Stimulated activated naive CD4-positive, alpha-beta T cell treated with Interleukin-2 at 50 U/mL for 16 hours (primary cell): ENCODE data around the gene RSBN1.
"Not testable (repeated sequence)": the region's sequence is repeated elsewhere in the genome, so short reads cannot be mapped to it uniquely, and the experiment has no call there.

ENCODE experiments used
- DNase-seq: peaks from one replicate; lab custom pipeline; 2025; lab: John Stamatoyannopoulos, UW

The RSBN1 gene

GRCh38 chr1:113811888-113812660 lies at the start of gene RSBN1:
Gene RSBN1 (minus strand): TSS chr1:113812476. CDS start chr1:113812412, 64 bp downstream.
- DNase-seq: peak; percentile 99

DNA sequence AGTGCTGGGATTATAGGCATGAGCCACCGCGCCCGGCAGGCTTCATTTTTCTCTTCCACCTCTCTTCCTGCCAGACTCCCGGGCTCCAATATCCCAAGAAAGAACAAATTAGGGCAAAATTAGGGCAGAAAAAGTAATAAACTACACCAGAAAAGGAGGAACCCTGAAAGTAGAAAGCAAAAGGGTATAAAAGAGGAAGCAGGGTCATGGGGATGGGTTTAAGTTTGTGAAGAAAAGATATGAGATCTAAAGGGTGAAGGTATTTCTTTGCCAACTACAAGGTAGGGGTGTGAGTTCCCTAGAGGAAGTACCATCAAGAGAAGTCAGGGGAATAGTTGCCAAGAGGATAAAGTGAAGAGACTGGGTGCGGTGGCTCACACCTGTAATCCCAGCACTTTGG lies 49.4 kb upstream of the RSBN1 start:
- DNase-seq: no peak

DNA sequence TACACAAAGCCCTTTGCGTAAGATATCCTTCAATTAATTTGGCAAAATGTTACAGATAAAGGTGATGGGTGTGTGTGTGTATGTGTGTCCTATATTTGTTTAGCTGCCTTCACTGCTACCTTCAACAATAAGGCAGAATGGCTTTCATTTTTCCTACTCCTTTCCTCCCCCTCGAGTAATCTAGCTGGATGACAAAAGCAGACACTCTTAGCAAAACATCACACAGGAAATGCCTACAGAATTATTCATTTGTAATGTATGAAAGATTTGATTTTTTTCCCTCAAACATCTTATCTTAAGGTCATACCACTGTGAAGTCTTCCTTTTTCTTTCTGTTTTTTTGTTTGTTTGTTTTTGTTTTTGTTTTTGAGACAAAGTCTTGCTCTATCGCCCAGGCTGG lies 48.6 kb upstream of the RSBN1 start:
- no peak for DNase-seq

DNA sequence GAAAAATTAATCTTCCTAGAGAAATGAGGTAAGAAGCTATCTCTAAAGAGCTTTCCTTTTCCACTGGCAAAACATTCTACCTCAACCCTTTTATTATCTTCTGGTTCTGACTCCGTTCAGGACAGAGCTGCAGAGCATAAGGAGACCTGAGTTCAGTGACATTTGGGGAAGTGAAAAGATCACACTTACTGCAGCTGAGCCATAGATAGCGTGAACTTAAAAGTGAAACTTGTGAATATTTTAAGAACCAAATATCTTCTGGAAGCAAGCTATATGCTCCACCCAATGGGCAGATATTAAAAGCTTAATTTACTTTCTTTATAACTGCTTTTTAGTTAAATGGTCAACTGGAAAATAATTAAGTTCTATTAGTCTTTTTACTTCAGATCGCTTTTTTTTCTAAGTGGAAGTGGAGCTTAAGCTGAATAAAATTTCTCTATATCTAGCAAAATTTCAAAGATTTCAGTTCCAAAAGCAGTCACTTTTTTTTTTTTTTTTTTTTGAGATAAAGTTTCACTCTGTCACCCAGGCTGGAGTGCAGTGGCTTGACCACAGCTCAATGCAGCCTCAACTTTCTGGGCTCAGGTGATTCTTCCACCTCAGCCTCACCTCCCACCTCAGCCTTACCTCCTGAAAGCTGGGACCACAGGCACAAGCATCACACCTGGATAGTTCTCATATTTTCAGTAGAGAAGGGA lies 47.4 kb upstream of the RSBN1 start:
- no peak for DNase-seq

- no peak for DNase-seq
These were observed 46.7 kb upstream of the RSBN1 start for GRCh38 chr1:113858982-113859381.

DNA sequence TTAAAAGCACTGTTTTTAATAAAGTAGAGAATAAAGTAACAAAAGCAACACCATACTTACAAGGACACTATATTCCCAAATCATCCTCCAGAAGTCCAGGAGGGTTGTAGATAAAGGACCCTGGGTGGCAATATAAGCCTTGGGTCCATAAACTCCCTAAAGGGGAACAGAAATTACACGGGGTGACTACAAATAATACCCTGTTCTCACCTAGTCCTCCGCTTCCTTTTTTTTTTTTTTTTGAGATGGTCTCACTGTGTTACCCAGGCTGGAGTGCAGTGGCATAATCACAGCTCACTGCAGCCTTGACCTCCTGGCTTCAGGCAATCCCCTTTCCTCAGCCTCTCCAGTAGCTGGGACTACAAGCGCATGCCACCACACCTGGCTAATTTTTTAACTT lies 46.1 kb upstream of the RSBN1 start:
- no peak for DNase-seq

DNA sequence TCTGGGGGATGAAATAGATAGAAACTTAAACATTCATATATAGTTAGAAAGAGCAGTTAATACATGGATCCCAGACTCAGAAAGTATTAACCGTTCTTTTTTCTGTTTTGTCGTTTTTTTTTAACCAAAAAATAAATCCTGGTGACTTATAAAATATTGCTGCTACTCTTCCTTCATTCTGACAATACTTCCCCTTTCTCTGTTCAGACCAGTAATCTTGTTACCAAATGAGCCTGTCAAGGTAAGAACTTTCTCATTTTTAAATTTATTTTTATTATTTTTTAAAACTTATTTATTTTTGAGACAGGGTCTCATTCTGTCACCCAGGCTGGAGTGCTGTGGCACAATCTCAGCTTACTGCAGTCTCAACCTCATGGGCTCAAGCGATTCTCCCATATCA lies 45.5 kb upstream of the RSBN1 start:
- DNase-seq: no peak

- DNase-seq: no peak
These were observed 44.1 kb upstream of the RSBN1 start for GRCh38 chr1:113856401-113856790.

DNA sequence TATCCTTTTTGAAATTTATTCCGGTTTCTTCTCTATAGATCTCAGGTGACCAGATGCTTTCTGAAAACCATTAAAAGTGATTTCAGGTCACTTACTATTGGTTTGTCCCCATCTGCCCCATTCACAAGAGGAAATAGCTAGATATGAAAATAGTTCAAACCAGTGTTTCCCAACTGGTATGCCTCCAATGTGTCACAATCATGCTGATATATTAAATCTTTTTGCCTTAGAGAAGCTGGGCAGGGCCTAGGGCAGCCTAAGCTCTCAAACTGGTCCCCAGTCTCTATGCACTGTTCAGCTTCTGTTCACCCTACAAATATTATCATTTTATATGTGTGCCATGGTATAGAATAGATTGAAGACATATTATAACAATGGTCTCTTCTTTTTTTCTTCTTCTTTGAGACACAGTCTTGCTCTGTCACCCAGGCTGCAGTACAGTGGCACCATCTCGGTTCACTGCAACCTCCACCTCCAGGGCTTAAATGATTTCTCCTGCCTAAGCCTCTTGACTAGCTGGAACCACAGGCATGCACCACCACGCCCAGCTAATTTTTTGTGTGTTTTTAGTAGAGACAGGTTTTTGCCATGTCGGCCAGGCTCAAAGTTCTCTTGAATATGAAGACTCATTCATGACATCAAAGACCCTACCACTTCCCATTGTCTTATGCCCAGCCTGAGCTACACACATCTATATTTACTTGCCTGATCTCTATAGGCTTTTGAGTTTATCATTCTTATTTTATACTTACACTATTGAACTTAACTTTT lies 43.5 kb upstream of the RSBN1 start:
- no peak for DNase-seq

- no peak for DNase-seq
These were observed 42.0 kb upstream of the RSBN1 start for GRCh38 chr1:113854234-113854633.

GRCh38 chr1:113852694-113853093 lies 40.4 kb upstream of the RSBN1 start:
- not testable (repeated sequence) for DNase-seq

GRCh38 chr1:113850127-113850796 lies 38.0 kb upstream of the RSBN1 start:
- no peak for DNase-seq

GRCh38 chr1:113849072-113849471 lies 36.8 kb upstream of the RSBN1 start:
- no peak for DNase-seq

DNA sequence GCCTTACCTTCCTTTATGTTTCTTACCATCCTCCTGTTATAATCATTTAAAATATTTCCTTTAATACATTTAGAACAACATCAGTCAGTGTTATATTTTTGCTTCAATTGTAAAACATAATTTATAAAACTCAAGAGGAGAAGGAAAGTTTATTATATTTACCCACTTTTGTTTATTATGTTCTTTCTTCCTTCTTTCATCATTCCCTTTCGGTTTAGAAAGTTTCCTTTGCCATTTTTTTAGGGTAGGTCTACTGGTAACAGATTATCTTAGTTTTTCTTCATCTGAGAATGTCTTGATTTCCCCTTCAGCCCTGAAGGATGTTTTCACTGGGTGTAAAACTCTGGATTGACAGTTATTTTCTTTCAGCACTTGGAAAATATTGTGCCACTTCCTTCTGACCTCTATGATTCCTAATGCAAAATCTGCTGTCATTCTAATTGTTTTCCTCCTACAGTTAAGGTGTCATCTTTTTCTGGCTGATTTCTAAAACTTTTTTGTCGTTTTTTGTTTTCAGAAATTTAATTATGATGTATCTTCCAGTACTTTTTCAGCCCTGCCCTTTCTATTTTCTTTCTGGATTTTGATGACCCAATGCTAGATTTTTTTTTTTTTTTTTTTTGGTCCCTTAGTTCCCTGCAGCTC lies 34.2 kb upstream of the RSBN1 start:
- DNase-seq: no peak

DNA sequence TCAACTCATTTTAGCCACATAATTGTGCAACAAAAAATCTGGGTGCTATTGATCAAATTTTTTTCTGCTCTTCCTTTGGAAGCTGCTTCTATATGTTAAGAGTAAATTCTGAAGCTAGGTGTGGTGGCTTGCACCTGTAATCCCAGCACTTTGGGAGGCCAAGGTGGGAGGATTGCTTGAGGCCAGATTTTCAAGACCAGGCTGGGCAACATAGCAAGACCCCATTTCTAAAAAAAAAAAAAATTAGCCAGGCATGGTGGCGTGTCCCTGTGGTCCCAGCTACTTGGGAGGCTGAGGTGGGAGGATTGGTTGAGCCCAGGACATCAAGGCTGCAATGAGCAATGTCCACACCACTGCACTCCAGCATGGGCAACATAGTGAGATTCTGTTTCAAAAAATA lies 24.3 kb upstream of the RSBN1 start:
- DNase-seq: no peak

GRCh38 chr1:113835686-113836290 lies 23.5 kb upstream of the RSBN1 start:
- no peak for DNase-seq

DNA sequence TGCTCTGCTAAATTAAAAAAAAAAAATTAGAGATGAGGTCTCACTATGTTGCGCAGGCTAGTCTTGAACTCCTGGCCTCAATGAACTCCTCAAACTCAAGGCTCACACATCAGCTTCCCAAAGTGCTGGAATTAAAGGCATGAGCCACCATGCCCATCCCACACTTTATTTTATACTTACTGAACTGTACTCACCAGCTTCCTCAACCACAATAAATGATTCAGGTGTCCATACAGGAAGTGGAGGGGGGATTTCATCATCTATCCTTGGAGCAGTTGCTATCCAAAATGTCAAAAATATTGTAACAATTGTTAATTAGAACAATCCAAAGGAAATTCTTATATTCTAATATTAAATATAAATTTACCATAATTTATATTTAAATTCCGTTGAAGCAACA lies 22.4 kb upstream of the RSBN1 start:
- no peak for DNase-seq

GRCh38 chr1:113830039-113830438 lies 17.8 kb upstream of the RSBN1 start:
- no peak for DNase-seq

GRCh38 chr1:113821916-113822315 lies 9.6 kb upstream of the RSBN1 start:
- no peak for DNase-seq

GRCh38 chr1:113818578-113818977 lies 6.3 kb upstream of the RSBN1 start:
- no peak for DNase-seq

DNA sequence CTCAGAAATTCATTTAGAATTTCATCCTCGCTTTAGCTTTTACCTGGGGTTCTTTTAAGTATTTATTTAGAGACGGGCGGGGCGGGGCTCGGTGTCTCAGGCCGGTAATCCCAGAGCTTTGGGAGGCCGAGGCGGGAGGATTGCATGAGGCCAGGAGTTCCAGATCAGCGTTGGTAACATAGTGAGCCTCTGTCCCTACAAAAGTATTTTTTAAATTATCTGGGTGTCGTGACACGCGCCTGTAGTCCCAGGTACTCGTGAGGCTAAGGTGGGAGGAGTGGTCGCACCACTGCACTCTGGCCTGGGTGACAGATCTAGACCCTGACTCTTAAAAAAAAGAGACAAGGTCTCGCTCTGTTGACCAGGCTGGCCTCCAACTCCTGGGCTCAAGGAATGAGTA lies 942 bp upstream of the RSBN1 start:
- DNase-seq: no peak
